22Rv1 (cell line): ENCODE results near the gene GPR108.

ENCODE experiments used
- H3K27ac ChIP-seq: fragments of 450-650 bp; 2 replicates; pipeline ENCODE4 v1.5.1; 2017
- ZFX ChIP-seq: fragments of 450-650 bp; IDR thresholded peaks from 2 replicates; pipeline ENCODE4 v1.6.1; 2017; ENCODE audit warnings: antibody characterized with exemption, borderline replicate concordance
- TF ChIP-seq, protein P1 (sequence below): fragments of 450-650 bp; IDR thresholded peaks from 2 replicates; pipeline ENCODE4 v1.5.1; 2017; ENCODE audit warnings: mild to moderate bottlenecking

GPR108 gene

DNA sequence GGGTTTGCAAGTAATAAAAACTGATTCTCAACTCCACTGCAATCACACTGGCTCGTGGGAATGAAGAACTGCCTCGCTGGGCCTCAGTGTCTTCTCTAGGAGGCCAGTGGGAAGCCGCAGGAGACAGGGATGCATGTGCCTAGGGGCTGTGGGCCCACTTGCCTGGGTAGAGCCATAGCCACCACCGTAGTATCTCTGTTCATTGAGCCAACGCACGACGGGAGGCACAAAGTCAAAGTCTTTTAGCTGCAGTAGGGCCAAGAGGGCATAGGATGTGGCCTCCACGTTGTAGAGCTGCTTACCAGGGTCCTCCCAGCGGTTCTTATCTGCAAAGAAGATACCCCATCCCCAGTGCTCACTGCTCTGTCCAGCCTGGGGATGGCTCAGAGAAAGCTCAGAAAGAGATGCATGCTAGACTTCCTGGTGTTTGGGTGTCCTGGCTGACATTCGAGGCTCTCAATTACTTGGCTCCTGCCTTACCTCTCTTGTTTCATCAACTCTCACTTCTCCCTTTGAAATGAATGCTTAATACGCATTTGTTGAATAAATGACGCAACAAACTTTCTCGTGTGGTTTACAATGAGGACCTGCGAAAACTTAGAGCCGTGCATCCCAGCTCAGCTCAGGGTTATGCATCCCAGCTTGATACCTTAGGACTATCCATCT lies 51.3 kb downstream of the GPR108 start:
- TF ChIP-seq, protein P1, sequence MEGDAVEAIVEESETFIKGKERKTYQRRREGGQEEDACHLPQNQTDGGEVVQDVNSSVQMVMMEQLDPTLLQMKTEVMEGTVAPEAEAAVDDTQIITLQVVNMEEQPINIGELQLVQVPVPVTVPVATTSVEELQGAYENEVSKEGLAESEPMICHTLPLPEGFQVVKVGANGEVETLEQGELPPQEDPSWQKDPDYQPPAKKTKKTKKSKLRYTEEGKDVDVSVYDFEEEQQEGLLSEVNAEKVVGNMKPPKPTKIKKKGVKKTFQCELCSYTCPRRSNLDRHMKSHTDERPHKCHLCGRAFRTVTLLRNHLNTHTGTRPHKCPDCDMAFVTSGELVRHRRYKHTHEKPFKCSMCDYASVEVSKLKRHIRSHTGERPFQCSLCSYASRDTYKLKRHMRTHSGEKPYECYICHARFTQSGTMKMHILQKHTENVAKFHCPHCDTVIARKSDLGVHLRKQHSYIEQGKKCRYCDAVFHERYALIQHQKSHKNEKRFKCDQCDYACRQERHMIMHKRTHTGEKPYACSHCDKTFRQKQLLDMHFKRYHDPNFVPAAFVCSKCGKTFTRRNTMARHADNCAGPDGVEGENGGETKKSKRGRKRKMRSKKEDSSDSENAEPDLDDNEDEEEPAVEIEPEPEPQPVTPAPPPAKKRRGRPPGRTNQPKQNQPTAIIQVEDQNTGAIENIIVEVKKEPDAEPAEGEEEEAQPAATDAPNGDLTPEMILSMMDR, result no peak
- no peak for TF ChIP-seq ZFX
- H3K27ac ChIP-seq, result no peak overlapping the region

DNA sequence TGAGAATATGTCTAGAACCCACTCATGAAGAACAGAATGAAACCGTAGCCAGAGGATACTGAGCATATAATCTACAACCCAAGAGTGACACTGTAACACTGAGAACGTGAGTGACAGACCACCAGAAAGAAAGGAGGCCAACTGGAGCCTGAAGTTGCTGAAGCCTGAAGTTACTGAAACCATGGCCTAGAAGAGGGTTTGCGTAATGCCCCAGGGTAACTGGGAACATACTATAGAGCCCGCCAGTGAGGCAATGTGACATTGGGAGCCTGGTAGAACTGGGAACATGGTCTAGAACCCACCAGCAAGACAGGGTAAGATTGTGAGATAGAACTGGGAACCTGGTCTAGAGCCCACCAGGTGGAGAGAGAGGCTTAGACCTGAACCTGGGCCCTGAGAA lies 51.9 kb downstream of the GPR108 start:
- TF ChIP-seq, protein P1, result no peak
- TF ChIP-seq ZFX, result no peak
- H3K27ac ChIP-seq, result no peak overlapping the region

DNA sequence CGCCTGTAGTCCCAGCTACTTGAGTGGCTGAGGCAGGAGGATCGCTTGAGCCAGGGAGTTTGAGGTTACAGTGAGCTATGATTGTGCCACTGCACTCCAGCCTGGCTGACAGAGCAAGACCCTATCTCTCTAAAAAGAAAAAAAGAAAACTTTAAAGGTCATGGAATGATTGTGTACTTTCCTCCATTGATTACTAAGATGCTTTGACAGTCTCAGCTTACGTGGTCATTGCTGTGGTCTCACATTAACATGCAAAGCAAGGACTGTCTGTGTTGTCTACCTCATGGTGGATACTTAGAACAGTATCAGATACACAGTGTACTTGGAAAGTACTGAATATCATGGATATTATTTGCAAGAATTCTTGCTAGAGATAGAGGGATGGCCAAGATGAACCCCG lies 53.4 kb downstream of the GPR108 start:
- TF ChIP-seq ZFX, result no peak
- TF ChIP-seq, protein P1, result no peak
- no peak overlapping the region for H3K27ac ChIP-seq

DNA sequence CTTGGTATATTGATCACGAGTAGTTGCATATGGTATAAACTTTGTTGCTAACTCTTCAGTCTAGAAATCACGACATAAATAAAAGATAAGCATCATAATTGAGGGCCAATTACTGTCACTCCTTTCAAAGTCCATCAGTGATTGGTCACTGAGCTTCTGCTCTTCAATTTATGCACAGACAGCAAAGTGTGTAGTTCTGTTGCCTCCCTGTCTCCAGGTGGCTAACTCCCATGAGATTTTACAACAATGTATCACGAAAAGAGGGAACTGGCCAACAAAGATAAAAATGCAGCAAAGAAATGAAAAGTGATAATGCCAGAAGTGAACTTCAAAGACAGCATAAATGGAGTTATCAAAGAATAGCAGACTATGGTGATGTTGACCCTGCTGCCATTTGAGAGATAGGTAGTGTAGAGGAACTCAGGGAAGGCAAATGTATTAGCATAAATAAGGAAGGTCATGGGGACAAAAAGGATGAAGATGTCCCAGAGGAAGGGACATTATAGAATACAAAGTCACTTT lies 54.7 kb downstream of the GPR108 start:
- no peak overlapping the region for H3K27ac ChIP-seq
- no peak for TF ChIP-seq ZFX
- TF ChIP-seq, protein P1, result no peak

DNA sequence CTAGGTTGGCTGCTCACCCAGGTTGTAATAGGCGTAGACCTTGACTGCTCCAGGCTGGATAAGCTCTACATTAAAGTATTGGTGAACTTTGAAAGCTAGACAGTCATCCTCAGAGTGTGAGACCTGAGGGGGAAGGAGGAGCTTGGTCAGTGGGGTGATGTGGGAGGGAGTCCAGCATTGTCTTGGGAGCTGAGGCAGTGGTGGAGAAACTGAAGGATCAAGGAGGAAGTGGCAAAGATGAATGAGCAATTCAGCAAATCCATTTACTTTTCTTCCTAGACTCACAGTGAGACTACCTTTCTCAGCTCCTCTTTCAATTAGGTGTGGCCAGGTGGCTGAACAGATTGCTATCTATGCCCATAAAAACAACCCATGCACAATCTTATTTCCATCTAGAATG lies 57.2 kb downstream of the GPR108 start:
- TF ChIP-seq, protein P1, result no peak
- no peak for TF ChIP-seq ZFX
- no peak overlapping the region for H3K27ac ChIP-seq
